Stimulated activated CD4-positive, alpha-beta T cell treated with anti-CD3 and anti-CD28 coated beads, TNF-alpha, amount 100 ng/mL, for 24 hours (primary cell): ENCODE data around the gene PEX13.

Experiments used
- DNase-seq, 3 experiments: peaks; one replicate each; pipeline ENCODE4 v3.0.0-alpha.2; 2020; ENCODE audit warnings: low read depth in 3 of 3

PEX13 gene

DNA sequence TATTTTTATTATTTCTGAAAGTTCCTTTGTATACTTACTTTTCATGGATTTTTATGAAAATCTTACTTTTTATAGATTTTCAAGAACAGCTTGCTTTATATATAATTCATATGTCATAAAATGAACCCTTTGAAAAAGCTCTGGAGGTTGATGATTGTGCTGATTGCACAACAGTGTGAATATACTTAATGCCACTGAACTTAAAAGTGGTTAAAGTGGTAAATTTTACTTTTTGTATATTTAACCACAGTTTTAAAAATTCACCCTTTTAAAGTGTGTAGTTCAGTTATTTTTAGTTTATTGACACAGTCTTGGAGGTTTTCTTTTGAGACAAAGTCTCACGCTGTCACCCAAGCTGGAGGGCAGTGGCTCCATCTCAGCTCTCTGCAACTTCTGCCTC lies 56.6 kb downstream of the PEX13 start:
- DNase-seq: no peak

DNA sequence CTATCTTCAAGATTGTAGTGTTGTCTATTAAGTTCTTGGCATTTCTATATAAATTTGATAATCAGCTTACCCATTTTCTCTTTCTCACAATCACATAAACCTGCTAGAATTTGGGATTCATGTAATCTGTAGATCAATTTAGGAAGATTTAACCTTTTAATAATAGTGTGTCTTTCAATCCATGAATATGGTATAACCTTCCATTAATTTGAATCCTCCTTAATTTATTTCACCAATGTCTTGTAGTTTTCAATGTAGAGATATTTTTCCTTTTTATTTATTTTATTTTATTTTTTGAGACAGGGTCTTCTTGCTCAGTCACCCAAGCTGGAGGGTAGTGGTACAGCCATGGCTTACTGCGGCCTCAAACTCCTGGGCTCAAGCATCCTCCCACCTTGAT lies 68.4 kb downstream of the PEX13 start:
- no peak for DNase-seq

DNA sequence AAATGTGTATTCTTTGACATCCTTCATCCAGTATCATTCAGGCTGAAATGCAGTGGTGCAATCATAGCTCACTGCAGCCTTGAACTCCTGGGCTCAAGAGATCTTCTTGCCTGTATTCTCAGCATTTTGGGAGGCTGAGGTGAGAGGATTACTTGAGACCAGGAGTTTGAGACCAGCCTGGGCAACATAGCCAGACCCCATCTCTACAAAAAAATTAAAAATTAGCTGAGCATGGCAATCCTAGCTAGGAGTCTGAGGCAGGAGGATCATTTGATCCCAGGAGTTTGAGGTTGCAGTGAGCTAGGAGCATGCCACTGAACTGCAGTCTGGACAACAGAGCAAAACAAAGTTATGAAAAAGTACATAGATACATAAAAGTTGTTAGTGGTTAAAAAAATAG lies 72.3 kb downstream of the PEX13 start:
- DNase-seq: no peak

DNA sequence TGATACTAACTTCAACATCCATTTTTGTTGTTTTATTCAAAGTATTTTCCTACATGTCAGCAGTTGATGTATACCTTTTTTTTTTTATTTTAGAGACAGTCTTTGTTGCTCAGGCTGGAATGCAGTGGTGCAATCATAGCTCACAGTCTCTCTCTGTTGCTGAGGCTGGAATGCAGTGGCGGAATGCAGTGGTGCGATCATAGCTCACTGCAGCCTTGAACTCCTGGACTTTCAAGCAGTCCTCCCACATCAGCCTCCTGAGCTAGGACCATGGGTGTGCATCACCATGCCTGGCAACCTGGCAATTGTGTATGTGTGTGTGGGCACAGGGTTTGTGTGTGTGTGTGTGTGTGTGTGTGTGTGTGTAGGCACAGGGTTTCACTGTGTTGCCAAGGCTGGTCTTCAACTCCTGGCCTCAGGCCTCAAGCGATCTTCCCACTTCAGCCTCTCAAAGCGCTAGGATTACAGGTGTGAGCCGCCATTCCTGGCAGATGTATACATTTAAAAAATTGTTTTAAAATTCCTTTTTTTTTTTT lies 72.9 kb downstream of the PEX13 start:
- DNase-seq: no peak

DNA sequence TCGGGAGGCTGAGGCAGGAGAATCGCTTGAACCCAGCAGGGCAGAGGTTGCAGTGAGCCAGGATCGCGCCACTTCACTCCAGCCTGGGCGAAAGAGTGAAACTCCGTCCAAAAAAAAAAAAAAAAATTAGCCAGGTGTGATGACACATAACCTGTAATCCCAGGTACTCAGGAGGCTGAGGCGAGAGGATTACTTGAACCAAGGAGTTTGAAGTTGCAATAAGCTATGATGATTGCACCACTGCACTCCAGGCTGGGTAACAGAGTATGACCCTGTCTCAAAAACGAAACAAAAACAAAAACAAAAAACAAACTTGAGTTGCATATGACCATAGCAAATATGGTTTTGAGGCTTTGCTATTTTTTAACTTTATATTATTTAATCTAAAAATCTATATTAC lies 74.0 kb downstream of the PEX13 start:
- no peak for DNase-seq

DNA sequence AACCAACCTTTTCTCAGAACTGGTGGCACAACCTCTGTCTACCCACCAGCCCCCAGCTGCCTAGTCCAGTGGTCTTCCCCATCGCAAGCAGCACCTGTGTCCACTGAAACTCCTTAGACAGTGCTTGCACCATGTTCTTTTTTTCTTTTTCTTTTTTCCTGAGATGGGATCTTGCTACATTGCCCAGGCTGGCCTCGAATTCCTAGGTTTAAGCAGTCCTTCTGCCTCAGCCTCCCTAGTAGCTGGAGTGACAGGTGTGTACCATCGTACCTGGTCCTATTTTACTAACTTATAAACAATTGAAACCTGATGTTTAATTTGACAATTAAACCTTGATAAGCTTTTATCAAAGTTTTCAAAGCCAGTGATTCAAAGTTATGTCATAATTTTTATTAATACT lies 78.9 kb downstream of the PEX13 start:
- no peak for DNase-seq

DNA sequence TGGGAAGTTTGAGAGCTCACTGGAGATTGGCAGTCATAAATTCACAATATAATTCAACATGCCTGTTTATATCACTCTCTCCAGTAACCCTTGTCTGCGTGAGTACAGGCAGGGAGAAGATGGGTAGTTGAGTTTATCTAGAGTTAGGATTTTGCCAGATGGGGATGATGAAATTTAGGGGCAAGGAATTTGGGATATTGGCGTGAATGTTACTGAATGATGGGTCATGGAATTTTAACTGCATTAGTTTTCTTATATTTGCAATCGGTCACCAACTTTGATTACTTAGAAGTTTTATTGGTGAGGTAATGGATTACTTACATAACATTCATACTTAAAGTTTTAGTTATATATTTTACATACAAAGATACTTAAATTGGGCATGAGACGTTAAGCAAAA lies 83.3 kb downstream of the PEX13 start:
- DNase-seq: no peak
